ENCODE measurements around the gene ADD1.

ADD1 gene

GRCh38 chr4:2843263-2843940, at the start of gene ADD1:
Gene ADD1 (plus strand): TSS chr4:2843844. CDS start chr4:2875916, 32,072 bp downstream.
- peak; percentile 96 to 99 for DNase-seq

GRCh38 chr4:2794486-2795299, 49.0 kb upstream of the ADD1 start:
- DNase-seq: no peak

DNA sequence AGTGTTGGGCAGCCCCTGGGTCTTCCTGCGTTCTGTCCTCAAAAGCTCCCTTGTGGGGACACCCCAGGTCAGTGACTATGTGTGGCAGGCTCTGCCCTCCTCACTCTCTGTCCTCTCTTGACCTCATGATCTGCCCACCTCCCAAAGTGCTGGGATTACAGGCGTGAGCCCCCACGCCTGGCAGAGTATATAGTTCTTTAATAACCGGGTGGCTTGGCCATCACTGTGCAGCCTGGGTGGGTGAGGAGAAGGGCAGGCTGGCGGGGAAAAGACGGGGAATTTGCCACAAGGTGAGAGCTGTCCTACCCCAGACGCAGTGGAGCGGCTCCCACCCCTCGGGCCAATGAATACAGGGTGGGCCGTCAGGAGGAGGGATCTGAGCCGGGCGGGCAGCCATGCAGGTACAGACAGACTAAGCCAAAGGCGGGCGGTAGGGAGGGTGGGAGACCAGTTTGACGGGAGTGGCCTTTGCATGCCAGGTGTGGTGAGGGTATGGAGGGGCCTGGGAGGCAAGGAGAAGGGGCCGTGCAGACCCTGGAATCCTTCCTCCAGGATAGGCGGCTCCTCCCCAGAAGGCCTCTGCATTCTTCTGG, 48.2 kb upstream of the ADD1 start:
- no peak for DNase-seq

GRCh38 chr4:2795893-2796848, 47.5 kb upstream of the ADD1 start:
- no peak for DNase-seq

GRCh38 chr4:2796849-2797544, 46.6 kb upstream of the ADD1 start:
- DNase-seq: no peak

DNA sequence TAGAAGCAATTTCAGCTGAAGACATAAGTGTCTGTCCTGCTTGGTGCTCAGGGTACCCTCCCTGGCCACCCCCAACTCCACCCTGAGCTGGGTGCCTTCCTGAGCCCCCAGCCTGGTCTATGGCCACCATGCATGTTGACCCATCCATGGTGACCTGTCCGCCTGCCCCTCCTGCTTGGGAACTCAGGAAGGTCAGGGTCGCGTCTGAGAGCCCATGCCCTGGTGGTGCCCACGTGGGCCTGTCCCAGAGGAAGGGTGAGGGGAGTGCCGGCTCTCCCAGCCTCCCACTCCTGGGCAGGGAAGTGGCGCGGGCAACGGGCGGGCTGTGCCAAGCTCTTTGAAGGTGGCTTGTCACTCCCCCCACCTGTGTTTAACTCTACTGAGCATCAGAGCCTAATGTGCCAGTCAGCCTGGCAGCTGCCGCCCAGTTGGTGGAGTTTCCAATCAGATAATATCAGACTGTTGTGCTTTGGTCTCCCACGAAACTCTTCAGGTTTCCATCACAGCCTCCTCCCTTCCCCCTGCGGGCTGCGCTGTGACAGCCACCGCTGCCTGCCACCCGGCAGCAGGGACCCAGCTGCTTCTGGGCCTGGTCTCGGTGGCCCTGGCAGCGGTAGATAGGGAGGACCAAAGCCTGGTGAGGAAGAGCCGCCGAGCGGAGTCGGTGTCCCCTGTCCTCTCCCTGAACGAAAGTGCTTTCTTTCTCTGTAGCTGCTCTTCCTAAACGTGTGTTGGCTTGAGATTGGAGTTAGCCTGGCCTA, 45.9 kb upstream of the ADD1 start:
- no peak for DNase-seq

DNA sequence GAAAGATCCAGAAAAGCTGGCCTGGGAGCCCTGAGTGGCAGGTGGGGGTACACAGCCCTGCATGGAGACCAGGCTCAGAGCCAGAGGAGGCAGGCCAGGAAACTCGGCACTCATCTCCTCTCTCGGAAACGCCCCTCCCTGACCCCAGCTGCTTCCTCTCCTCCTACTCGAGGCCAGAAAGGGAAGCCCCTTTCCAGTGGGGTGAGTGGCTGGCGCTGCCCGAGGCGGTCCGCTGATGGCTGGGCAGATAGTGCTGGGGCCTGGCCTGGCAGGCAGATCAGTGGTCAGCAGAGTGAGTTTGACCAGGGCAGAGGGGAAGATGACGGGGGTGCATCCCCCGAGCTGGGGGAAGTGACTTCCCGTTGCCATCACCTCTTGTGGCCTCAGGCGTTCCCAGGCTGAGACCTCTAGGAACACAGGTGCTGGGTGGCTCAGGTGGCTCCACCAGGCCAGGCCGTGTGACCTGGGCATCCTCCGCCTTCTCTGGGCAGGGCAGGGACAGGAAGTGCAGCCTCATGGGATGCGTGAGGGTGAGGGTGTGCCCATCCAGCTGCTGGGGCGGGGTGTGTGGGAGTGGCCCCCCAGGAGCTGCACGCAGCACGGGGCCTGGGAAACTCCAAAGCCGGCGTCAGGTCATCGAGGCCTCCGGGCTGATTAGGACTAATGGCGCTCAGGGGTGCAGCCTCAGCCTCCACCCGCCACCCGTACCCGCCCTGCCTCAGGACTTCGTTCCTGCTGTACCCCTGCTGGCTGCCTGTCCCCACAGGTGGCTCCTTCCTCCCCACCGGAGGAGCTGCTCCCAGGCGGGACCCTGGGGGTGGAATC, 45.0 kb upstream of the ADD1 start:
- DNase-seq: no peak

DNA sequence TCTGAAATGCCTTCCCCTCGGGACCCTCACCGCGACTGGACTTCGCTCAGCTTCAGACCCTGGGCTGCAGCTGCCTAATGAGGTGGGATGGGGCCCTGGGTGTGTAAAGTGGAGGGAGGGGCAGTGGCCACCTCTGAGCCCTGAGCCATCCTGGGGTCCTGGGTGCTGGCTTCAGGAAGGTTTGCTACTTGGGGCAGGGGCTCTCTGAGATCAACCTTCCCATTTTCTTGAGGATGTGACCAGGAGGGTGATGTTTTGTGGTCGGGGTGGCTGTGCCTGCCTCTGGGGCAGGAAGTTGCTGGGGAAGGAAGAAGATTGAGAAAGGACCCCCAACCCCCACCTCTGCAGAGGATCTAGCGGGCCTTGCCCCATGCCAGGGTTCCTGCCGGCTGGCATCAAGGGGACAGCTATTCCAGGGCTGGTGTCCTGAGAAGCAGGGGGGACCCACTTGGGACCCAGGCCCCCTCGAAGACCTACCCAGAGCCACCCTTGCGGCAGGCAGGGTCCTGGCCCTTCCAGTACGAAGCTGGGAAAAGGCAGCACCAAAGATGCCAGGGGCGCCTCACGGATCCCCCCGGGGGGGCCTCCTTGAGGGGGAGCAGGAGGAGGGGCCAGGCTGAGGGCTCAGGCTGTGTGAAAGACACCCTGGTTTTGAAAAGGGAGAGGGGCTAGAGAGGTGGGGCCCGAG, 44.3 kb upstream of the ADD1 start:
- no peak for DNase-seq

DNA sequence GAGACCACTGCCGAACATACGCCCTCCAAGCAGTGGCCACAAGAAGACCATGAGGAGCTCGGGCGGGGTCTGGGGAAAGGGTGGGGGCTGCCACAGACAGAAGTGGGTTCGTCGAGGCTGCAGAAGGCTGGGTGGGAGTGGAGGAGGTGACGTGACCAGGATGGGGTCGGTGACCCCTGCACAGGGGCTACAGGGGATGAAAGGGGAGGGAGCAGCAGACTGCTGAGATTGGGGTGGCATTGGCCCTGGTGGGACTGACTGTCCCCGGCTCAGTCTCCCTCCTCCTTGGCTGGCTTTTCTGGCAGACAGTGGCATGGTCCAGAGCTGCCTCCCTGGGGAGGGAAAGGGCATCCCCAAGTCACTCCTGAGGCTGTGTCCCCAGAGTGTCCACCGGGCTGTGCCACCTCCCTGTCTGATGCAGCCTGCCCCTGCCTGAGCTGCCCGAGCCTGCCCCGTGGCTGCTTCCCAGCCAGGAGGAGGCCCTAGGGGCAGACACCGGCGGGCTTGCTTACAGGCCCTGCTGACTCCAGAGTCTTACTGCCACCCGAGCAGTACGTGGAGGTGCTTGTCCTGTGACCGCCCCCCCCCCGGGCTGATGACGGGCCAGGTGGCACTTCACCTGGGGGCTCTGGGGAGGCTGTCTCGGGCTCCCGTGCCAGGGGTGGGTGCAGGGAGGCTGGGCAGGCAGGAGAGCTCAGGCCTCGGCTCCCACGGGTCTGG, 43.5 kb upstream of the ADD1 start:
- no peak for DNase-seq

- DNase-seq: no peak
These were observed 42.7 kb upstream of the ADD1 start for GRCh38 chr4:2800691-2801596.

DNA sequence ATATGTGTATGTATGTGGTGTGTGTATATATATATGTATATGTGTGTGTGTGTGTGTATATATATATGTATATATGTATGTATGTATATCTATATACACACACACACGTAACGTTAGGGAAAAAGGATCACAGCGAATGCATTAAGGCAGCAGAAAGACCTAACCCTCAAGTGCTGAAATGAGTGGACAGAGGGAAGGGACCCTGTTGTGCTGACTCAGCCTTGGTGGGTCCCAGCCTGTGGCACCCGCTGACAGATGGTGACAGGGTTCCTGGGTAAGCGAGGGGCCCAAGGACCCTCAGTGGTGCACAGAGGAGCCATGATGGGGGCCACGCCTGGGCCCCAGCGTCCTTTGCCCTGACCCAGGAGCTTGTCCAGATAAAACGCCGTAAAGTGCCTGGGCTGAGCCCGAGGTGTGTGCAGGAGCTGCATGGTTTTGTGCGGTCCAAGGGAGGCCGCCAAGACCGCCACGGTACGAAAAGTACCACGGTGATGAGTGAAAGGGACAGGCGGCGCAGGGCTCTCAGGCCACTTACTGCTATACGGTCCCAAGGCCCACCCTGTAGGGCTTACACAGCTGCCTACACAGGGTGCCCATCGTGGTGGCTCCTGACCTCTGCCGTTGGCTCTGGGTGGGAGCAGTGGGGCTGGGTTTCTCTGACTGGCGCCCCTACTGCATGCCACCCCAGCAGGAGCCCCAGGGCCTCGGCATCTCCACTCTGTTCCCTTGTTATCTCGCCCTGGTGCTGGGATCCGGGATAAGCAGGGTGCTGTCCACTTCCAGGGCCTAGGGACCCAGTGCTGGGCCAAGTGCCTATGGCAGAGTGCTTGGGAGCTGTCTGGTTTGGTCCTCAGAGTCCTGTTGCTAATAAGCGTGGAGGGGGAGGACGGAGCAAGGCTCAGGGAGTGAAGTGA, 40.8 kb upstream of the ADD1 start:
- no peak for DNase-seq

DNA sequence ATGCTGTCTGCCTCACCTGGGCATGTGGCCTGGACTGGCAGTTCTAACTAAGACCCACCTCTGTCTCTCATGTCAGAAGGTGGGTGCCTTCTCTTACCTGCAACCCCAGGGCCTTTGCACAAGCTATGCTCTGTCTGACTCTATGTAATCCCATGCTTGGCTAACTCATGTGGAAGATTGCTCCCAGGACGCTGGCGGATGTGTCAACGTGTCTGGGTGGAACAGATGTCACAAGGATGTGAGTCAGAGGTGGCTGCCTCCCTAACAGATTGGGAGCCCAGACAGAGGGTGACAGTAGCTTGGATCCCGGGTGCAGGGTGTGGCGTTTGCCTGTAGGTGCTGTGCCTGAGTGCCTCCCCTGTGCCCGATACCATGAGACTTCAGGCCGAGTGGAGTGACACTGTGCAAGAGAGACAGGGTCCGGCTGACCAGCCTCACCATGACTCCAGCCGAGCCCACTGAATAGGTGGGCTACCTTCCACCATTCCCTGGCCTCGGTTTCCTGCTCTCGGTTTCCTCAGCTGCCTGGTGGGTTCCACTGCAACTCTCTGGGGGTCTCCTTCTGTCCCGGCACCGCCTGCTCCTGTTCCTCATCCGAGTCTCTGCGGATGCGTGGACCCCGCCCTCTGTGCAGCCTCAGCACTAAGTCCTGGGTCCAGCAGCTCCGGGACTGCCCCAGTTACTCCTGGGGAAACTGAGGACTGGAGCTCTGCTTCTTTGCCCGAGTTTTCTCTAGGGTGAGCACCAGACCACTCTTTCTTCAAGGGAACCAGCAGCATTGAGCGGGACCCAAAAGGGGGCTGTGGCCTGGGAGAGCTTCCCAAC, 39.8 kb upstream of the ADD1 start:
- DNase-seq: no peak

- DNase-seq: no peak
These were observed 39.1 kb upstream of the ADD1 start for GRCh38 chr4:2804449-2804972.

GRCh38 chr4:2804973-2805501, 38.6 kb upstream of the ADD1 start:
- DNase-seq: no peak

DNA sequence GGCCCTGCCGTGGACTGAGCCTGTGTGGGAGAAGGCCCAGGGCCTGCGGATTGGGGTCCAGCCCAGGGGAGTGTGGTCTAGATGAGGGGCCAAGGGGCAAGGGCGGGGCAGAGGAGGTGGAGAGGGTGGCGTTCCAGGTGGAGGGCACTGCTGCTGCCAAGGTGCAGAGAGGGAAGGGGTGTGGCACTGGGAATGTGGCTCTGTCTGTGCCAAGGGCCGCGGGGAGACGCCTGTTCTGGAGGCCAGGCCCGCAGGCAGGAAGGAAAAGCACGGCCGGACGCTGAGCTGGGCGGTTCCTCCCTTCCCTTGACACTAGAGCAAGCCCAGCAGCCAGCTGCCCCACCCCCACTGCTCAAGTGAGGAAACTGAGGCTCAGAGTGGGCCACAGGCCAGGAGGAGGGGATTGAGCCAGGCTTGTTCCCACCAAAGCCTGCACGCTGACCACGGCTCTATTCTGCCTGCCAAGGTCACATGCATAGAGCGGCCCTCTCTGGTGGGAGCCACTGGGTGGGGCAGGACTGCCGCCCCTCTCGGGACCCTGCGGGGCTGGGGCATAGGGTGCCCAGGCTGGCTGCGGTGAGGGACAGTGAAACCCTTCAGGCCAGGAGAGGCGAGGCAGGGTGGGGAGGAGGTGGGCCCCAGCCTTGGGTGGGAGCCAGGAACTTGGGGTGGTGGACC, 37.8 kb upstream of the ADD1 start:
- no peak for DNase-seq
